ENCODE results near the gene ASF1B. TPM values are rescaled to one million over a fixed set of nuclear protein-coding genes. Genes with fewer than 3 reads are reported as not detected.

ASF1B gene
- total and polyA plus RNA-seq, 2 experiments from 2014 or later = 33.3 to 36.9 TPM

DNA sequence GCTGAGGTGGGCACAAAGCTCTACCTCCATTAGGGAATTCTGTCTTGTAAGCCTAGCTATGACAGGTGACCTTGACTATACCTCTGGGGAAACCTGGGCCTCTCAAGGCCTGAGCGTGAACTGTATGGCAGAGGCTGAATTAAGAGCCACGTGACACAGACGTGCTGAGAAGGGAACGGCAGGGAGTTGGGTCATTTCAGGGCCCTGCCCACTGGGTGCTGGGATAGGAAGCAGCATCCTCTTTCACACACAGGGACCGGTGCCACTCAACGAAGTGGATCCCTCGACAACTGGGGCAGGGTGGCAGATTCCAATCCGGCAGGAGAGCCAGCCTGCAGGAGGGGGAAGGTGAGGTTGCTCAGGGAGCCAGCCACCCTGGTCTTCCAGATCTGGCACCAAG lies 9.2 kb downstream of the ASF1B start:
- H3K4me2 ChIP-seq = no peak overlapping the region
- H3K9me2 ChIP-seq (ENCODE audit: insufficient read depth) = no peaks in the 10 kb centered on the region
- Mint-ChIP-seq H3K4me1 (no peaks in the 10 kb centered on the region), H3K4me3 (no peak overlapping the region), H3K9me3 (no peaks in the 10 kb centered on the region), H3K36me3 (ENCODE audit: low read depth) (peaks cover 55% of the 10 kb centered on the region), H3K27me3 (ENCODE audit: insufficient read depth, low read depth, poor library complexity) (peaks cover 10% of the 10 kb centered on the region), H3K27ac (no peak overlapping the region)
- no peaks in the 10 kb centered on the region for H3K4me1 ChIP-seq (ENCODE audit: insufficient read depth)
- H3K36me3 ChIP-seq (ENCODE audit: insufficient read depth) = no peaks in the 10 kb centered on the region
- no peak overlapping the region for H2AFZ ChIP-seq
- peaks cover 20% of the 10 kb centered on the region; the same call in 1 of the 2 replicates for H4K20me1 ChIP-seq (replicated peaks; ENCODE audit: insufficient read depth)
- no peaks in the 10 kb centered on the region for H3K27me3 ChIP-seq (ENCODE audit: insufficient read depth)
- ATAC-seq = no peak
- no peak for DNase-seq (ENCODE audit: low spot score)
- H3K27ac ChIP-seq (ENCODE audit: low read depth) = no peak overlapping the region
- no peak overlapping the region for H3K4me3 ChIP-seq
- H3F3A ChIP-seq (replicated peaks; ENCODE audit: low read depth) = no peaks in the 10 kb centered on the region
- TF ChIP-seq, protein P1, sequence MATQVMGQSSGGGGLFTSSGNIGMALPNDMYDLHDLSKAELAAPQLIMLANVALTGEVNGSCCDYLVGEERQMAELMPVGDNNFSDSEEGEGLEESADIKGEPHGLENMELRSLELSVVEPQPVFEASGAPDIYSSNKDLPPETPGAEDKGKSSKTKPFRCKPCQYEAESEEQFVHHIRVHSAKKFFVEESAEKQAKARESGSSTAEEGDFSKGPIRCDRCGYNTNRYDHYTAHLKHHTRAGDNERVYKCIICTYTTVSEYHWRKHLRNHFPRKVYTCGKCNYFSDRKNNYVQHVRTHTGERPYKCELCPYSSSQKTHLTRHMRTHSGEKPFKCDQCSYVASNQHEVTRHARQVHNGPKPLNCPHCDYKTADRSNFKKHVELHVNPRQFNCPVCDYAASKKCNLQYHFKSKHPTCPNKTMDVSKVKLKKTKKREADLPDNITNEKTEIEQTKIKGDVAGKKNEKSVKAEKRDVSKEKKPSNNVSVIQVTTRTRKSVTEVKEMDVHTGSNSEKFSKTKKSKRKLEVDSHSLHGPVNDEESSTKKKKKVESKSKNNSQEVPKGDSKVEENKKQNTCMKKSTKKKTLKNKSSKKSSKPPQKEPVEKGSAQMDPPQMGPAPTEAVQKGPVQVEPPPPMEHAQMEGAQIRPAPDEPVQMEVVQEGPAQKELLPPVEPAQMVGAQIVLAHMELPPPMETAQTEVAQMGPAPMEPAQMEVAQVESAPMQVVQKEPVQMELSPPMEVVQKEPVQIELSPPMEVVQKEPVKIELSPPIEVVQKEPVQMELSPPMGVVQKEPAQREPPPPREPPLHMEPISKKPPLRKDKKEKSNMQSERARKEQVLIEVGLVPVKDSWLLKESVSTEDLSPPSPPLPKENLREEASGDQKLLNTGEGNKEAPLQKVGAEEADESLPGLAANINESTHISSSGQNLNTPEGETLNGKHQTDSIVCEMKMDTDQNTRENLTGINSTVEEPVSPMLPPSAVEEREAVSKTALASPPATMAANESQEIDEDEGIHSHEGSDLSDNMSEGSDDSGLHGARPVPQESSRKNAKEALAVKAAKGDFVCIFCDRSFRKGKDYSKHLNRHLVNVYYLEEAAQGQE (IDR thresholded peaks at IDR 0.05; ENCODE audit: unreplicated experiment) = no peak
- TF ChIP-seq POLR2AphosphoS5 (IDR thresholded peaks at IDR 0.05; ENCODE audit: low read depth) (peak; percentile 8; the same call in 1 of the 2 replicates), ETS1 (IDR thresholded peaks at IDR 0.05) (no peak), ZNF462 (CRISPR knock-in tag; IDR thresholded peaks at IDR 0.05) (no peak), ZNF331 (CRISPR knock-in tag; IDR thresholded peaks at IDR 0.05; ENCODE audit: low read depth) (no peak), NANOG (IDR thresholded peaks at IDR 0.05; ENCODE audit: borderline replicate concordance) (no peak)
- no peaks in the 10 kb centered on the region for H3K79me2 ChIP-seq (replicated peaks; ENCODE audit: insufficient read depth)

Measured in GM23338 (cell line).